T-helper 1 cell treated with Interleukin-12 subunit alpha and Interleukin-12 subunit beta and Interleukin-4 antibody, amounts not matched to agents 30 ng/mL and 1 ng/mL, for 36 hours (primary cell): Measurements from ENCODE around the gene OXSR1. TPM values are rescaled to one million over a fixed set of nuclear protein-coding genes. Genes with fewer than 3 reads are reported as not detected.
"Not testable (repeated sequence)": the region's sequence is repeated elsewhere in the genome, so short reads cannot be mapped to it uniquely, and the experiment has no call there.

Source experiments
- intact Hi-C: fragments of 100-400 bp; cut with micrococcal nuclease; formaldehyde crosslinking; loops from one replicate; pipeline ENCODE4 v1.15.1; 2024
- total RNA-seq: library from RNA; stranded (reverse); gene quantifications from 2 replicates; pipeline ENCODE4 v1.2.3, GENCODE V29; 2022

The OXSR1 gene
- total RNA-seq, 1 donor from 2014 or later: 50.7 TPM

DNA sequence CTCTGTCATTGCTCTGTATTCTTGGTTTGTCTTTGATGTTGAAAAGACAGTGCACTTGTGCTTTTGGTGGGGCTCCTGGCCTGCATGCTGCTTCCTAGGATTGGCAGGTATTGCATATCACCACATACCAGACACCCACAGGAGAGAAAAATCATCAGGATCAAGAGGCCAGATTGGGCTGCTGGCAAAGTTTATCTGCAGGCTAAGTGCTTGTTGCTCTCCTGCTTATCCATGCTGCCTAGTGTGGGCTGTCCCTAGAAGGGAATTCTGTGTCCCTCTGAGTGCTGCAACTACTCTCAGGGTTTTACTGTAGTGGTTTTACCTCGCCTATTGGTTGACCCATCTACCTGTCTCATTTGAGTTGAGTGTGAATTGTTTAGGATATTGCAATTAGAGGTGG is 99.4 kb downstream of the OXSR1 start:
- intact Hi-C loops: no loop called here

- intact Hi-C loops: no loop called here
Measured at GRCh38 chr3:38265604-38266307, 100.4 kb downstream of the OXSR1 start, which contains the start of gene SLC22A13. TSS of gene SLC22A13 (plus strand) at chr3:38265812. CDS start at chr3:38265861, 49 bp downstream.

GRCh38 chr3:38266810-38267209 is 101.5 kb downstream of the OXSR1 start:
- intact Hi-C loops: no loop called here

DNA sequence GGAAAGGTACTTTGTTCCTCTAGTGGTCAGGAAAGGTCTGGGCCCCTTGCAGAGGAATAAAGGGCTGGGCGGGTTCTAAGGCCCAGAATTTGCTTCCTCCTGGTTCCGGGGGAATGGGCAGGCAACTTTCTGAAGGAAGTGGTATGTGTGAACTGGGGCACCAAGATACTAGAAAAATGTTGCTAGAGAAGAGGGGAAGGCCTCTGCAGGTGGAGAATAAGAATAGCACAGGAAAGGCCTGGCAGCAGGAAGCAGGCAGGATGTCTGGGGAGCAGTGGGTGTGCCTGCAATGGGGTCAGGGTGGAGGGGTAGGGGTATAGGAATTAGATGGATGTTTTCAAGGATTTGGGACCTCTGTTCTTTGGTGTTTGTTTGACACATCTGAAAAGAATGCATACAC is 102.3 kb downstream of the OXSR1 start:
- intact Hi-C loops: no loop called here

DNA sequence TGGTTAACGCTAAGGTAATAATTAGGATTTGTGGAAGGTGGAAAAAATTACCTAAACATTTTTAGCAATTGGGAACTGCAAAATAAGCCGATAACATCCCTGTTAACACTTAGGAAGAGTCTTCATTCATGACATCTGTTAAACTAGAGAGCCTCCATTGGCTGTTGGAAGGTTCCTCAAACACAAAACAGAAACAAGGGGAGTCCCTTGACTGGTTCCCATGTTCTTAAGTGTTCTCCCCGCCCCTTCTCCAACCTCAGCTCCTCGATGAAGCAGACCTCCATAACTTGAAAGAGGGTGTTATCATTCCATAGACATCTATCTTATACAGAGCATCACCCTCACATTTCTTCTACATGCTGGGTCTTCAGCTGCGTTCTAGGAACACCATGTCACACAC is 102.8 kb downstream of the OXSR1 start:
- intact Hi-C loops: no loop called here

- intact Hi-C loops: no loop called here
Measured at GRCh38 chr3:38268522-38268921, 103.2 kb downstream of the OXSR1 start.

DNA sequence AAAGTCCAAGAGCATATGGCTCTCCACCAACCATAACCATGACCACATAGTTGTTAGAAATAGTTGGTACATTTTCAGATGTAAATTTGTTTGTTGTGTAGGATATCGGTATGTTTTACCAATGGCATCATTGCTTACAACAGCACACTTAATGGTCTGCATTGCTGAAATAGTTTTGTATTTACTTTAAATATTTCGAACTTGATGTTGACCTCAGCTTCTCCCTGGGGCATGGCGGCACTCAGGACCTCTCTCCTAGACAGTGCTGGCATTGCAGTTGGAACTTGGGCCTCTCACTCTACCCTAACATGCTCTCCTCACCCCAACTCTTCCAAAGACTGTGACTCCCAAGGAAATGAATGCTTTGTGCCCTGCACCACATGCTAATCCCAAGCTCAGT is 105.3 kb downstream of the OXSR1 start:
- intact Hi-C loops: no loop called here

DNA sequence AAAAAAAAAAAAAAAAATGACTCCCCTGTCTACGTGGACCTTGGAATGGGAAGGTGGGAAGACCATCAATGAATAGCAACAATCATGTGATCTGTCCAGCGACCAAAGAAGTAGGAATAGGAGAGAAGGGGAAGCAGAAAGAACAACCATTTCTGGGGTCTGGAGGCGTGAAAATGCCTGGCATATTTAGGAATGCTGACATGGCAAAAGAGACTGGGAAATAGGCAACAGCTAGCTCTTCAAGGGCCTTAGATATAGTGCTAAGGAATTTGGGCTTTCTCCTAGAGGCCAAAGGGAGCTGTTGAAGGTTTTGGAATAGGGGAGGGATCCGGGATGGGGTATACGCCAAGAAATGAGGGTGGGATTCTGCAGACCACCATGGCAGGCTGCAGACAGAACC is 106.2 kb downstream of the OXSR1 start:
- intact Hi-C loops: no loop called here

DNA sequence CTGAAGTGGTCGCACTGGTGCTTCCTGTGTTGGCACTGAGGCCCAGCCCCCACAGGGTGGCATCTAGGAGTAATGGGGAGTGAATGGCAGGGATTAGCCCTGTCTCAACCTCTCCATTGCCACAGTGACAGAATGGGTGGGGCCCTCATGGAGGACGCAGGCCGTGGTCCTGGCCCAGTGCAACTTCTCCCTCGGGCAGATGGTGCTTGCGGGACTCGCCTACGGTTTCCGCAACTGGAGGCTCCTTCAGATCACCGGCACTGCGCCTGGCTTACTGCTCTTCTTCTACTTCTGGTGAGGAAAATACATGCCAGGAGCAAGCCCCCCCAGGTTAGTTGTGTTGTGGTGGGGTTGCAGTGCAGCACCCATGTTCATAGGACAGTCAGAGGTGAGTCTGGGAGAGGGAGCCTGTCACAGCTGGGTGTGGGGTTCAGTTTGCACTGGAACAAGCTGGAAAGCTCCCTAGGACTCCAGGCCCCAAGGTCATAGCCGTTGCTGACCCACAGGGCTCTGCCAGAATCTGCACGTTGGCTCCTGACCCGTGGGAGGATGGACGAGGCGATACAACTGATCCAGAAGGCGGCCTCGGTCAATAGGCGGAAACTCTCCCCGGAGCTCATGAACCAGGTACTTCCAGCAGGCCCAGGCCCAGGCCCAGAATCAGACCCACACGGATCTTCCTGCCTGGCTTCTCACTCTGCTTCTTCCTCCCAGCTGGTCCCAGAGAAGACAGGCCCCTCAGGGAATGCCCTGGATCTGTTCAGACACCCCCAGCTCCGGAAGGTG is 109.7 kb downstream of the OXSR1 start:
- intact Hi-C loops: no loop called here

DNA sequence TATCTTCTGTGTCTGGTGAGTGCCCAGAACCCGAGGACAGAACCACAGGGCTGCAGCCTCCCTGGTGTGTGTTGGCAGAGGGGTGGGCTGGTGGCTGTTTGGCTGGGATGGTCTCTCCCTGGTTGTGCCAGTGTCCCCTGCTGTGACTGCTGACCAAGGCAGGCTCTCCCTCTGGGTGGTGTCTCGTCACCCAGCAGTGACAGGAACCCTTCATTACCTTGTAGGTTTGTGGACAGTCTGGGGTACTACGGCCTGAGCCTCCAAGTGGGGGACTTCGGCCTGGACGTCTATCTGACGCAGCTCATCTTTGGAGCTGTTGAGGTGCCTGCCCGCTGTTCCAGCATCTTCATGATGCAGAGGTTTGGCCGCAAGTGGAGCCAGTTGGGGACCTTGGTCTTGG is 110.3 kb downstream of the OXSR1 start:
- intact Hi-C loops: no loop called here

- intact Hi-C loops: no loop called here
Measured at GRCh38 chr3:38276081-38276916, 111.0 kb downstream of the OXSR1 start.

DNA sequence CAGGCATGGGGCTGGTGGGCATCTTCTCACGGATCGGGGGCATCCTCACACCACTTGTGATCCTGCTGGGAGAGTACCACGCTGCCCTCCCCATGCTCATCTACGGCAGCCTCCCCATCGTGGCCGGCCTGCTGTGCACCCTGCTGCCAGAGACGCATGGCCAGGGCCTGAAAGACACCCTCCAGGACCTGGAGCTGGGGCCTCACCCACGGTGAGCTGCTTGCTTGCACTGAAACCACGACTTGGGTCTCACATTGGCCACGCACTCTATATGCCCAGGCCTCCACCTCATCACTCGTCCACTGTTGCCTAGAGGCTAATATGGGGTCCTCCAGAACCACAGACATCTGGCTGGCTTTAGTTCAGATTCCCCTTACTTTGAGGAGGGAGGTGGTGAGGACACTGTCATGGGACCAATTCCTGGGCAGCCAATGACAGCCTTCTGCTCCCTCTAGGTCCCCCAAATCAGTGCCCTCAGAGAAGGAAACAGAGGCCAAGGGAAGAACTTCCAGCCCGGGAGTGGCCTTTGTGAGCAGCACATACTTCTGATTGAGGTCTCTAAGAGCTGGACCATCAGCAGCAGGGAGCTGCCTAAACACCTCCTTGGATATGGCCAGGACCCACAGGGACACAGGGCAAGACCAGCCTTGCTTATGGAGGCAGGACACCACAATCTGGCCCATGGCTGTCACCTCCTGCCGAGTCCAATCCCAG is 111.7 kb downstream of the OXSR1 start:
- intact Hi-C loops: no loop called here

DNA sequence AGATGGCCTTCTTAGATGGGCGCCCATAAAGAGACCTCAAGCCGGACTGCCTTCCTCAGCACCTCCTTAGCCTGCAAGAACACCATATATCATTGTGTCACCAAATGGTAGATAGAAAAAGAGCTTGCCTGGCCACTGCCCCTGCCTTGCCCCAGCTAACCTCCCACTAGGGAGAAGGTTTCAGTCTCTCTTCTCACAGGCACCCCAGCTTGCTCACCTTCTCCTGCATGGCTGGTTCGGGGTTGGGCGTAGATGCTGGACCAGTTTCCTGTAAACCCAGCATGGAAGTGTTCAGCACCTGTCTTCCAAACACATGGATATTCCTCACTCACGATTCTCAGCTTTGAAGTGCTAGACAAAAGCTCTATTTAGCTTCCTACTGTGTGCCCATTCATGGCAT is 113.5 kb downstream of the OXSR1 start:
- intact Hi-C loops: no loop called here

DNA sequence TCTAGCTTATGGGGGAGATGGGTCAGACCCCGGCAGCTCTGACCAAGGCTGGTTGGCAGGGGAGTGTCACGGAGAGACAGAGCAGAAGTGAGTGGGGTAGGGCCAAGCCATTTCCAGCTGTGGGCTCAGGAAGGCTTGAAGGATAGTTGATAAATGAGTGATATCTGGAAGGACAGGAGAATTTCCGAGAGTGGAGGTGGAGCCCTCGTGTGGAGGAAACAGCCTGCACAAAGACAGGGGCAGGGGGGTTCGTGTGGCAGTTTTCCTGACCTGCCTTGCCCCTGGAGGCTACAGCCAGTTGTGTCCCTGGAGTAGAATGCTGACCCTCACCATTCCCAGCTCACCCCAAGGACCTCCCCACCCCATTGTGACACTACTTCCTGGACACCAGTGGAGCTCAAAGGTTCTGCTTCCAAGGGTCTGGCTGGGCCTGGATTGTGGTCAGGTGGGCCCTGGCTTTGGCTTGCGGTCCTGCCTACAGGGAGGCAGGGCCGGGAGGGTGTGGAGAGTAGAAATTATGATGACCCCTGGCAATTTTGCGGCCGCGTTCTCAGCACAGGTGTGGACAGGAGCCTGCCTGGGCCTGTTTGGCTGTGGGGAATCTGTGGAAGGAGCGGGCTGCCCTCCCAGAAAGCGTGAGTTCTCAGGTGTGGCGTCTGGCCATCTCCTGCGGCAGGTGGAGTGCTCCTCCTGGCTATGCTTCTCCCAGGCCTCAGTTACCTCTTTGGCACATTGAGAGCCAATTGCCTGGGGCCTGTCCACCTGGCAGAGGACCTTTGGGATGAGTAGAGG is 116.8 kb downstream of the OXSR1 start, which contains the start of gene SLC22A14:
Gene SLC22A14 (plus strand): TSS at position 400 of the 792 bp plus-strand sequence. CDS start 23,733 bp downstream, outside the sequence.
- intact Hi-C loops: no loop called here

DNA sequence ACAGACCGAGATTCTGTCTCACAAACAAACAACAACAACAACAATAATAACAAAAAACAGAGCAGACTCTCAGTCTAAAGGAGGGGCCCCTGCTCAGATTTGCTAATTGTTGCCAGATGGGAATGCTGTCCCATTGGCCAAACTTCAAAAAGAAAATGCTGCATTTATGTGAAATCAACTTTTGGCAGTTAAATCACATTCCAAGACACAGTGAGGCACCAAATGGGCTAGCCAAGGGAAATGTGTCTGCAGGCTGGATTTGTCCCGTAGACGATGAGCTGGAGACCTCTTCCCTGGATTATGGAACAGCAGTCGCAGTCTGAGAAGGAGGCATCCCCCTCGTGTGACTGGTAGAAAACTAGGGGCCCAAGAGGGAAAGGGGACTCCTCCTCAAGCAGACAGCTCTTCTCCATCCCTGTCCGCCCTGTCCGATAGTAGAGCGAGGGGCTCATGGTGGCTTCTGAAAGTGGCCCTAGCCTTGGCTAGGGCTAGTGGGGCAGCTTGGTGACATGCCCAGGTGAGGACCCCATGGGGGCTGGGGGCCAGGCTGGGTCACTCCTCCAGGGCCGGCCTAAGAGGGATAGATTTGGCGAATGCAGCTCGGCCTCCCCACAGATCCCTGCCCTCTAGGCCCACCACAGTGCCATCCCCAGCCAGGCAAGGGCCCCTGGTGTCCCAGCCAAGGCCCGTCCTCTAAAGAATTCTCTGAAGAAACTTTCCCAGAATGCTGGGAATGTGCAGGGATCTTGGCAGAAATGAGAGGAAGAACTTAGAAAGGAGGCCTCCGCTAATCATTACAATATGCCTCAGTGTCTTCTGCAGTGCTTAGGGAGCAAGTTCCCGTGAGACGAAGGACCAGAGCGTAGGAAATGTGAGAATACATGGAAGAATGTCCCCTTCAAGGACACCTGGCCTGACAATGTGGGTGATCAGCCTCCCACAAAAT is 118.7 kb downstream of the OXSR1 start:
- intact Hi-C loops: no loop called here

GRCh38 chr3:38284756-38285150 is 119.4 kb downstream of the OXSR1 start:
- intact Hi-C loops: no loop called here

DNA sequence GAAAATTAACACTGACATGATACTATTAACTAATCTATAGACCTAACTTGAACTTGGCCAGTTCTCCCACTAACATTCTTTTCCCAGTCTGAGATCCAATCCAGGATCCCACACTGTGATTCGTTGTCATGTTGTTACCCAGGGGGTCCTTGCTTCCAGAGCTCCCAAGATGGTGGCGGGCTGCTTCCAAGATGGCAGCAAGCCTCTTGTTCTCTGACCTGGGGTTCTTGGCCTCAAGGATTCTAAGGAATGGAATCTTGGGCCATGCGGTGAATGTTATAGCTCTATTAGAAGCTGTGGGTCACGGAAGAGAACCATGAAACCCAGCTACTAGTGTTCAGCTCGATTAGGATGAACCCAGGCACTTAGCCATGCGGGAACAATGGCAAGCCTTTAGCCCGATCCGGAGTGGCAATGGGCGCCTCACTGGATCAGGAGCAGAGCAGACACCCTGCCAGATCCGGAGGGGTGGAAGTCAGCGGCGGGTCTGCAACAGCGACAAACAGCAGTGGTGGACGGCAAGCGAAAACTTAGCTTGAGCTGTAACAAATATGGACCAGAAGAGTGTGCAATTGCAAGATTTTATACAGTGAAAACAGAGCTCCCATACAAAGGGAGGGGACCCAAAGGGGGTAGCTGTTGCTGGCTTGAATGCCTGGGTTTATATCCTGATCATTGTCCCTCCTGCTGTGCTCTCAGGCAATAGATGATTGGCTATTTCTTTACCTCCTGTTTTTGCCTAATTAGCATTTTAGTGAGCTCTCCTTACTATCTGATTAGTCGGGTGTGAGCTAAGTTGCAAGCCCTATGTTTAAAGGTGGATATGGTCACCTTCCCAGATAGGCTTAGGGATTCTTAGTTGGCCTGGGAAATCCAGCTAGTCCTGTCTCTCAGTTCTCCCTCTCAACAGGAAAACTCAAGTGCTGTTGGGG is 124.2 kb downstream of the OXSR1 start:
- intact Hi-C loops: not testable (repeated sequence)

GRCh38 chr3:38297053-38297452 is 131.7 kb downstream of the OXSR1 start:
- intact Hi-C loops: not testable (repeated sequence)
